A549 (cell line): ENCODE measurements around the gene KRT35. TPM values are rescaled to one million over a fixed set of nuclear protein-coding genes. Genes with fewer than 3 reads are reported as not detected.

Source experiments
- ATAC-seq, 2 experiments: fragments of 200-7000 bp in 1 of 2; fragments of >200 bp in 1 of 2; cut with Nextera tagmentation in 1 of 2; cut with Tn5 transposase in 1 of 2; 3 replicates each; pipeline versions ENCODE4 v1.8.0 to v1.9.1; 2018 to 2020; ENCODE audit warnings: mild to moderate bottlenecking in 1 of 2, moderate library complexity in 1 of 2
- CTCF ChIA-PET: fragments of 300-600 bp; sonication (Branson Sonifier 250); formaldehyde crosslinking; extraction: SDS; loops from one replicate; lab custom pipeline; 2021; ENCODE audit warnings: antibody characterized with exemption, inconsistent platforms; lab: Yijun Ruan, JAX
- POLR2A ChIA-PET: fragments of 350-600 bp; formaldehyde crosslinking; extraction: SDS; loops from one replicate; lab custom pipeline; 2021; ENCODE audit warnings: antibody characterized with exemption, inconsistent platforms; lab: Yijun Ruan, JAX
- DNase-seq, 2 experiments: peaks; one replicate each; pipeline versions ENCODE4 v3.0.0 to v3.0.0-alpha.2; 2011 to 2016; ENCODE audit warnings: low read depth in 1 of 2, low spot score in 1 of 2
- FAIRE-seq: peaks from 2 replicates; lab custom pipeline; 2011; peaks lifted over from hg19 to GRCh38; lab: Jason Lieb, UNC
- H3K27ac ChIP-seq, 2 experiments: fragments of >200 bp; sonication (Bioruptor Twin); formaldehyde crosslinking; 3 replicates each; pipeline ENCODE4 v1.5.1; 2016 to 2017
- H3K4me1 ChIP-seq: fragments of >200 bp; sonication (Bioruptor Twin); formaldehyde crosslinking; 3 replicates; pipeline ENCODE4 v1.6.1; 2016
- H3K4me2 ChIP-seq: fragments of >200 bp; sonication (Bioruptor Twin); formaldehyde crosslinking; 3 replicates; pipeline ENCODE4 v1.6.1; 2016
- H3K4me3 ChIP-seq: fragments of >200 bp; sonication (Bioruptor Twin); formaldehyde crosslinking; 3 replicates; pipeline ENCODE4 v1.5.1; 2016
- H3K9me3 ChIP-seq: fragments of >200 bp; sonication (Bioruptor Twin); formaldehyde crosslinking; 3 replicates; pipeline ENCODE4 v1.6.1; 2016
- CBX2 ChIP-seq: fragments of 200-600 bp; sonication (generic); IDR thresholded peaks from 2 replicates; pipeline ENCODE4 v1.6.1; 2016; ENCODE audit warnings: low read depth, mild to moderate bottlenecking, borderline replicate concordance
- CBX8 ChIP-seq: fragments of 200-600 bp; sonication (generic); IDR thresholded peaks from 2 replicates; pipeline ENCODE4 v1.6.1; 2016
- CEBPB ChIP-seq, 2 experiments: fragments of >200 bp in 1 of 2; sonication (Bioruptor Twin) in 1 of 2; formaldehyde crosslinking in 1 of 2; IDR thresholded peaks; 2 replicates each; pipeline ENCODE4 v1.6.1; 2012 to 2016
- CHD4 ChIP-seq: fragments of 200-600 bp; sonication (generic); IDR thresholded peaks from 2 replicates; pipeline ENCODE4 v1.6.1; 2016; ENCODE audit warnings: antibody characterized with exemption, mild to moderate bottlenecking, borderline replicate concordance
- EHF ChIP-seq: fragments of 250-450 bp; sonication (Bioruptor Pico); IDR thresholded peaks from 2 replicates; pipeline ENCODE4 v1.5.0; 2020; ENCODE audit warnings: mild to moderate bottlenecking
- EHMT2 ChIP-seq: fragments of 200-600 bp; sonication (generic); IDR thresholded peaks from 2 replicates; pipeline ENCODE4 v1.6.1; 2016; ENCODE audit warnings: antibody characterized with exemption, low read depth, mild to moderate bottlenecking, moderate library complexity
- EP300 ChIP-seq, 2 experiments: fragments of >200 bp; sonication (Bioruptor Twin); formaldehyde crosslinking; IDR thresholded peaks; 2 replicates in 1 of 2; 3 replicates in 1 of 2; pipeline ENCODE4 v1.6.1; 2016 to 2017
- FOSL2 ChIP-seq, 2 experiments: fragments of 450-650 bp in 1 of 2; fragments of >200 bp in 1 of 2; sonication (Bioruptor Twin) in 1 of 2; formaldehyde crosslinking; IDR thresholded peaks; 2 replicates each; pipeline versions ENCODE4 v1.5.0 to v1.6.1; 2016 to 2020; ENCODE audit warnings: mild to moderate bottlenecking in 1 of 2, moderate library complexity in 1 of 2
- HDAC2 ChIP-seq: fragments of 200-600 bp; sonication (generic); IDR thresholded peaks from 2 replicates; pipeline ENCODE4 v1.6.1; 2016
- HOXA7 ChIP-seq: fragments of 250-450 bp; sonication (Bioruptor Pico); IDR thresholded peaks from 2 replicates; pipeline ENCODE4 v1.5.0; 2020; ENCODE audit warnings: mild to moderate bottlenecking, moderate library complexity
- HOXB5 ChIP-seq: fragments of 250-450 bp; sonication (Bioruptor Pico); IDR thresholded peaks from 2 replicates; pipeline ENCODE4 v1.5.0; 2020; ENCODE audit warnings: mild to moderate bottlenecking, moderate library complexity
- KDM1A ChIP-seq: fragments of 200-600 bp; sonication (generic); IDR thresholded peaks from 2 replicates; pipeline ENCODE4 v1.6.1; 2016; ENCODE audit warnings: low read depth, mild to moderate bottlenecking
- MAZ ChIP-seq: fragments of 150-350 bp; IDR thresholded peaks from 2 replicates; pipeline ENCODE4 v1.6.1; 2014; ENCODE audit warnings: antibody characterized with exemption, low read depth, low read length, borderline replicate concordance
- MYC ChIP-seq: IDR thresholded peaks from 2 replicates; pipeline ENCODE4 v1.6.1; 2012; ENCODE audit warnings: mild to moderate bottlenecking, inconsistent platforms, low read length, improper control_type of control experiment, borderline replicate concordance
- NFE2L2 ChIP-seq: fragments of 150-350 bp; conservative IDR thresholded peaks from 2 replicates; pipeline ENCODE4 v1.6.1; 2014; ENCODE audit warnings: low read length
- POLR2A ChIP-seq: IDR thresholded peaks from 2 replicates; pipeline ENCODE4 v1.6.1; 2012; ENCODE audit warnings: mild to moderate bottlenecking, low read length
- RAD21 ChIP-seq, 2 experiments: fragments of >200 bp in 1 of 2; sonication (Bioruptor Twin) in 1 of 2; formaldehyde crosslinking in 1 of 2; IDR thresholded peaks in 1 of 2; conservative IDR thresholded peaks in 1 of 2; 2 replicates in 1 of 2; 3 replicates in 1 of 2; pipeline ENCODE4 v1.6.1; 2012 to 2018; ENCODE audit warnings: inconsistent platforms in 1 of 2
- RFX5 ChIP-seq: fragments of 450-650 bp; IDR thresholded peaks from 2 replicates; pipeline ENCODE4 v1.7.1; 2014; ENCODE audit warnings: antibody characterized with exemption, mild to moderate bottlenecking, moderate library complexity
- SMC3 ChIP-seq: fragments of >200 bp; sonication (Bioruptor Twin); formaldehyde crosslinking; IDR thresholded peaks from 3 replicates; pipeline ENCODE4 v1.6.1; 2018; ENCODE audit warnings: inconsistent platforms
- TP53 ChIP-seq: fragments of 250-450 bp; sonication (Bioruptor Pico); IDR thresholded peaks from 2 replicates; pipeline ENCODE4 v1.5.0; 2021; ENCODE audit warnings: mild to moderate bottlenecking, moderate library complexity
- ZNF302 ChIP-seq: fragments of 250-450 bp; sonication (Bioruptor Pico); IDR thresholded peaks from 2 replicates; pipeline ENCODE4 v1.9.0; 2021; ENCODE audit warnings: inconsistent platforms, mild to moderate bottlenecking, moderate library complexity
- WGBS: methylation state at CpG from one replicate; pipeline ENCODE4 v1.1.6; 2017; ENCODE audit errors: missing lambda C conversion rate; 5-methylcytosine and 5-hydroxymethylcytosine counted together
- polyA plus RNA-seq, 4 experiments: library from polyadenylated mRNA; depleted of rRNA in 3 of 4; stranded (reverse); fragments of >200 nt; fragmentation: RNase III in 1 of 4; extraction: RNeasy Plus Mini Kit Qiagen cat#74134 plus additional on column Dnase treatment in 1 of 4; gene quantifications; 2 replicates in 3 of 4; 3 replicates in 1 of 4; pipeline ENCODE4 v1.2.3, GENCODE V29; 2011 to 2017
- TF ChIP-seq, protein P1 (sequence below): fragments of 450-650 bp; IDR thresholded peaks from 2 replicates; pipeline ENCODE4 v1.6.1; 2014; ENCODE audit warnings: antibody characterized with exemption
- TF ChIP-seq, protein P2 (sequence below): fragments of >200 bp; sonication (Bioruptor Twin); formaldehyde crosslinking; IDR thresholded peaks from 3 replicates; pipeline ENCODE4 v1.5.1; 2016
- TF ChIP-seq, protein P3 (sequence below): fragments of 150-350 bp; IDR thresholded peaks from 2 replicates; pipeline ENCODE4 v1.6.1; 2014; ENCODE audit warnings: low read depth, mild to moderate bottlenecking, low read length
- TF ChIP-seq, protein P4 (sequence below): fragments of >200 bp; sonication (Bioruptor Twin); formaldehyde crosslinking; IDR thresholded peaks from 3 replicates; pipeline ENCODE4 v1.6.1; 2016
- TF ChIP-seq, protein P5 (sequence below): IDR thresholded peaks from 2 replicates; pipeline ENCODE4 v1.6.1; 2012
- TF ChIP-seq, protein P6 (sequence below): fragments of 250-450 bp; sonication (Bioruptor Pico); IDR thresholded peaks from 2 replicates; pipeline ENCODE4 v1.5.0; 2021; ENCODE audit warnings: mild to moderate bottlenecking, moderate library complexity, borderline replicate concordance

Gene KRT35
- polyA plus RNA-seq, 2 of the 4 experiments (the other 2 are of a cell fraction) = not detected

DNA sequence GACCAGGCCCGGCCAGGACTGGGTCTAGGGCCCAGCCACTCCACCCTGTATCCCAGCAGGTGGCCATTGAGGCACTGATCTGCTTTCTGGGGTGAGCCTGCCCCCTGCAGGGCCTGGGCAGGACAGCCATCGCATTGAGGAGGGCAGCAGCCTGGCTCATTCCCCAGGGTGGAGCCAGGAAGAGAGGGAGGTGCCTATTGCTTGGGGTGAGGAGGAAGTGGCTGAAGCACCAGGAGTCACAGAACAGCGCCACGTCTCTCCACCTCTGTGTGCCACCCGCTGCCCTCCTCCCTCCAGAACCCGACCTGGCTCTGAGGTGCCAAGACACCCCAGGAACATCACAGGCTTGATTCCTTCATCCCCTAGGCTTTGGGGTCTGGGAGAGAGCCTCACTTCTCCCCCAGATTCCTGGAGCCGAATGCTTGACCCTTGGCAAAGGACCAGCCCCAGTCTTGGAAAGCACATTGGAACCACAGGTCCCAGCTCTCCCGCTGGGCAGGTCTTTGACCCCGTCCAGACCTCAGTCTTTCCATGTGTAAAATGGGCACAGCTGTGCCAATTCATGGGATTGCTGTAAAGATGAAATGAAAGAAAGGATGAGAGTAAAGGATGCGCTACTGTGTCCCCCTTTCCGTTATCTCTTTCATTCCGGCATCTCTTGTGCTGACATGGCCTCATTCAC is 16.0 kb upstream of the KRT35 start:
- POLR2A ChIA-PET = no interaction called here
- H3K9me3 ChIP-seq = no peaks in the 10 kb centered on the region
- peak; percentile 86 for TF ChIP-seq SMC3
- TF ChIP-seq CHD4 = peak; percentile 99
- peak; percentile 97 for TF ChIP-seq HDAC2
- TF ChIP-seq POLR2A = peak; percentile 43
- no peak for TF ChIP-seq CEBPB (IDR thresholded peaks at IDR 0.05)
- TF ChIP-seq MYC = no peak
- 0 out of 2 replicates have a peak, but pooled peaks have one; percentile 7 for TF ChIP-seq HOXB5 (CRISPR knock-in tag)
- no peak for TF ChIP-seq CBX2
- TF ChIP-seq, protein P1, sequence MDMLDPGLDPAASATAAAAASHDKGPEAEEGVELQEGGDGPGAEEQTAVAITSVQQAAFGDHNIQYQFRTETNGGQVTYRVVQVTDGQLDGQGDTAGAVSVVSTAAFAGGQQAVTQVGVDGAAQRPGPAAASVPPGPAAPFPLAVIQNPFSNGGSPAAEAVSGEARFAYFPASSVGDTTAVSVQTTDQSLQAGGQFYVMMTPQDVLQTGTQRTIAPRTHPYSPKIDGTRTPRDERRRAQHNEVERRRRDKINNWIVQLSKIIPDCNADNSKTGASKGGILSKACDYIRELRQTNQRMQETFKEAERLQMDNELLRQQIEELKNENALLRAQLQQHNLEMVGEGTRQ = no peak
- TF ChIP-seq ZNF302 (CRISPR knock-in tag) = 0 out of 2 replicates have a peak, but pooled peaks have one; percentile 8
- TF ChIP-seq, protein P2, sequence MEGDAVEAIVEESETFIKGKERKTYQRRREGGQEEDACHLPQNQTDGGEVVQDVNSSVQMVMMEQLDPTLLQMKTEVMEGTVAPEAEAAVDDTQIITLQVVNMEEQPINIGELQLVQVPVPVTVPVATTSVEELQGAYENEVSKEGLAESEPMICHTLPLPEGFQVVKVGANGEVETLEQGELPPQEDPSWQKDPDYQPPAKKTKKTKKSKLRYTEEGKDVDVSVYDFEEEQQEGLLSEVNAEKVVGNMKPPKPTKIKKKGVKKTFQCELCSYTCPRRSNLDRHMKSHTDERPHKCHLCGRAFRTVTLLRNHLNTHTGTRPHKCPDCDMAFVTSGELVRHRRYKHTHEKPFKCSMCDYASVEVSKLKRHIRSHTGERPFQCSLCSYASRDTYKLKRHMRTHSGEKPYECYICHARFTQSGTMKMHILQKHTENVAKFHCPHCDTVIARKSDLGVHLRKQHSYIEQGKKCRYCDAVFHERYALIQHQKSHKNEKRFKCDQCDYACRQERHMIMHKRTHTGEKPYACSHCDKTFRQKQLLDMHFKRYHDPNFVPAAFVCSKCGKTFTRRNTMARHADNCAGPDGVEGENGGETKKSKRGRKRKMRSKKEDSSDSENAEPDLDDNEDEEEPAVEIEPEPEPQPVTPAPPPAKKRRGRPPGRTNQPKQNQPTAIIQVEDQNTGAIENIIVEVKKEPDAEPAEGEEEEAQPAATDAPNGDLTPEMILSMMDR = peak; percentile 80
- peak; percentile 89 to 92 for TF ChIP-seq RAD21 (conservative IDR thresholded peaks at IDR 0.05 in 1 of 2, IDR thresholded peaks at IDR 0.05 in 1 of 2)
- no peak for TF ChIP-seq MAZ
- TF ChIP-seq KDM1A = peak; percentile 98
- peak; percentile 73 for FAIRE-seq
- H3K4me2 ChIP-seq = peak overlapping the region; percentile 72
- H3K4me1 ChIP-seq = peaks cover 27% of the 10 kb centered on the region
- DNase-seq = peak; percentile 91 to 95
- whole genome bisulfite sequencing = 44% methylated on average over 11 of the region's 12 CpGs
- H3K27ac ChIP-seq = peak overlapping the region; percentile 76 to 88
- CTCF ChIA-PET = interaction anchor here (0.8 to 13.1 kb wide), 30 partner anchors 10 to 640 kb away, joined by 3 to 119 read pairs (median 5); partner anchors contain the start of genes KRT13 and KRTAP2-3
- ATAC-seq = peak; percentile 91 to 99
- no peak overlapping the region for H3K4me3 ChIP-seq

DNA sequence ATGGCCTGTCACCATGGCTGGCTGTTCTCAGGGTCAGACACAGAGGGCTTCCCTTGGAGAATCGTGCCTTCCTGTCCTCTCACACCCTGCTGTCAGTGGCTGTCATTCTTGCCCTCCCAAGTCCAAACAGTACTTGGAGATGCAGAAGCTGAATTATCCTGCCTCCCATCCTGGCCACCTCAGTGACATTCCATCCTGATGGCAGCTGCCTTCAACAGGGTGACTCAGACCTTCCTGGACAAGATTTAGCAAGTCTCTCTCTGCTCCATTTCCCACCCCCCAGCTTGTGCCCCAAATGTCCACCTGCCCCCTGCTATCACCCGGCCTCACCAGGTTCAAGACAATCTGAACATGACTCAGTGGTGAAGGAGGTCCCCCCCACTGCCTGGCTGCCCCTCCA is 13.6 kb upstream of the KRT35 start:
- CTCF ChIA-PET = interaction anchor here (0.6 to 13.1 kb wide), 12 partner anchors 9 to 590 kb away, joined by 3 to 119 read pairs (median 6); partner anchors contain the start of gene KRT13
- no peak overlapping the region for H3K4me2 ChIP-seq
- no peak for DNase-seq
- H3K4me3 ChIP-seq = no peak overlapping the region
- FAIRE-seq = no peak
- POLR2A ChIA-PET = interaction anchor here (1.1 kb wide), 1 partner anchor 676 kb away, joined by 3 read pairs; no protein-coding TSS in a partner anchor
- H3K27ac ChIP-seq = peak overlapping the region in 1 of 2 experiments; percentile 38; a peak in 3 of 6 replicates
- no peak for ATAC-seq
- WGBS = 33% methylated on average over 1 of the region's 2 CpGs
- peaks cover 16% of the 10 kb centered on the region for H3K4me1 ChIP-seq
- no peaks in the 10 kb centered on the region for H3K9me3 ChIP-seq
- no peak for TF ChIP-seq HOXA7 (CRISPR knock-in tag)
- TF ChIP-seq, protein P3, sequence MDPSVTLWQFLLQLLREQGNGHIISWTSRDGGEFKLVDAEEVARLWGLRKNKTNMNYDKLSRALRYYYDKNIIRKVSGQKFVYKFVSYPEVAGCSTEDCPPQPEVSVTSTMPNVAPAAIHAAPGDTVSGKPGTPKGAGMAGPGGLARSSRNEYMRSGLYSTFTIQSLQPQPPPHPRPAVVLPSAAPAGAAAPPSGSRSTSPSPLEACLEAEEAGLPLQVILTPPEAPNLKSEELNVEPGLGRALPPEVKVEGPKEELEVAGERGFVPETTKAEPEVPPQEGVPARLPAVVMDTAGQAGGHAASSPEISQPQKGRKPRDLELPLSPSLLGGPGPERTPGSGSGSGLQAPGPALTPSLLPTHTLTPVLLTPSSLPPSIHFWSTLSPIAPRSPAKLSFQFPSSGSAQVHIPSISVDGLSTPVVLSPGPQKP = no peak
- no peak for TF ChIP-seq TP53 (CRISPR knock-in tag)
- TF ChIP-seq, protein P4, sequence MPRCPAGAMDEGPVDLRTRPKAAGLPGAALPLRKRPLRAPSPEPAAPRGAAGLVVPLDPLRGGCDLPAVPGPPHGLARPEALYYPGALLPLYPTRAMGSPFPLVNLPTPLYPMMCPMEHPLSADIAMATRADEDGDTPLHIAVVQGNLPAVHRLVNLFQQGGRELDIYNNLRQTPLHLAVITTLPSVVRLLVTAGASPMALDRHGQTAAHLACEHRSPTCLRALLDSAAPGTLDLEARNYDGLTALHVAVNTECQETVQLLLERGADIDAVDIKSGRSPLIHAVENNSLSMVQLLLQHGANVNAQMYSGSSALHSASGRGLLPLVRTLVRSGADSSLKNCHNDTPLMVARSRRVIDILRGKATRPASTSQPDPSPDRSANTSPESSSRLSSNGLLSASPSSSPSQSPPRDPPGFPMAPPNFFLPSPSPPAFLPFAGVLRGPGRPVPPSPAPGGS = no peak
- no peak for TF ChIP-seq CBX8
- TF ChIP-seq, protein P5, sequence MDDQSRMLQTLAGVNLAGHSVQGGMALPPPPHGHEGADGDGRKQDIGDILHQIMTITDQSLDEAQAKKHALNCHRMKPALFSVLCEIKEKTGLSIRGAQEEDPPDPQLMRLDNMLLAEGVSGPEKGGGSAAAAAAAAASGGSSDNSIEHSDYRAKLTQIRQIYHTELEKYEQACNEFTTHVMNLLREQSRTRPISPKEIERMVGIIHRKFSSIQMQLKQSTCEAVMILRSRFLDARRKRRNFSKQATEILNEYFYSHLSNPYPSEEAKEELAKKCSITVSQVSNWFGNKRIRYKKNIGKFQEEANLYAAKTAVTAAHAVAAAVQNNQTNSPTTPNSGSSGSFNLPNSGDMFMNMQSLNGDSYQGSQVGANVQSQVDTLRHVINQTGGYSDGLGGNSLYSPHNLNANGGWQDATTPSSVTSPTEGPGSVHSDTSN = no peak
- TF ChIP-seq NFE2L2 = no peak
- TF ChIP-seq EHMT2 = no peak
- no peak for TF ChIP-seq POLR2A
- TF ChIP-seq EHF (CRISPR knock-in tag) = no peak
- TF ChIP-seq FOSL2 (IDR thresholded peaks at IDR 0.05) = no peak
- TF ChIP-seq FOSL2 (CRISPR knock-in tag; IDR thresholded peaks at IDR 0.05) = no peak
- no peak for TF ChIP-seq EP300 (IDR thresholded peaks at IDR 0.05)
- TF ChIP-seq, protein P6, sequence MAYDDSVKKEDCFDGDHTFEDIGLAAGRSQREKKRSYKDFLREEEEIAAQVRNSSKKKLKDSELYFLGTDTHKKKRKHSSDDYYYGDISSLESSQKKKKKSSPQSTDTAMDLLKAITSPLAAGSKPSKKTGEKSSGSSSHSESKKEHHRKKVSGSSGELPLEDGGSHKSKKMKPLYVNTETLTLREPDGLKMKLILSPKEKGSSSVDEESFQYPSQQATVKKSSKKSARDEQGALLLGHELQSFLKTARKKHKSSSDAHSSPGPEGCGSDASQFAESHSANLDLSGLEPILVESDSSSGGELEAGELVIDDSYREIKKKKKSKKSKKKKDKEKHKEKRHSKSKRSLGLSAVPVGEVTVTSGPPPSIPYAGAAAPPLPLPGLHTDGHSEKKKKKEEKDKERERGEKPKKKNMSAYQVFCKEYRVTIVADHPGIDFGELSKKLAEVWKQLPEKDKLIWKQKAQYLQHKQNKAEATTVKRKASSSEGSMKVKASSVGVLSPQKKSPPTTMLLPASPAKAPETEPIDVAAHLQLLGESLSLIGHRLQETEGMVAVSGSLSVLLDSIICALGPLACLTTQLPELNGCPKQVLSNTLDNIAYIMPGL (CRISPR knock-in tag) = no peak
- no peak for TF ChIP-seq RFX5
- no peak for TF ChIP-seq HDAC2
